ENCODE data around the gene SCNN1A.

Gene SCNN1A

GRCh38 chr12:6335451-6336078 lies 39.8 kb downstream of the SCNN1A start:
- in situ Hi-C loops (cut with MboI; ENCODE audit: low sequenced_read_pairs), result no loop called here

DNA sequence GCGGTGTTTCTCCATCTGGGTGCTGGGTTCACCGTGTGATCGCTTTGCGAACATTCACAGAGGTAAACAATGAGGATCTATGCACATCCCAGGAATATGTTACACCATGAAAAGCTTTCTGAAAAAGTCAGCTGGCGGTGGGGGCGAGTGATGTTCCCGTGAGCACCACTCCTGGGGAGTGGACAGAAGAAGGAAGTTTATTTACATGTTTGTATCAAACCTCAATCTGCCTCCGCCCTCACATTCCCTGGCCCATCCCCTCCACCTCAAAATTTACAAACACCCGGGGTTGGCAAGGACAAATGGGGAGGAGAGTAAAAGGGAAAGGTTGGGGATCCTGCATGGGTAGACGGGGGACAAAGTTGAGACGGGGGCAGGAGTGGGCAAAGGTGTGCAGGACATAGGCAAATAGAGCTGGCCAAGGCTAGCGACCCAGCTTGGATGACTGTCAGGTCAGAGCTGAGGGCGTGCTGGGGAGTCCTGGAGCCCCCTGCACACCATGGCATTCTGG lies 40.4 kb downstream of the SCNN1A start:
- in situ Hi-C loops (cut with MboI; ENCODE audit: low sequenced_read_pairs), result no loop called here

- in situ Hi-C loops (cut with MboI; ENCODE audit: low sequenced_read_pairs), result no loop called here
These were observed 41.0 kb downstream of the SCNN1A start for GRCh38 chr12:6334359-6334758.

- in situ Hi-C loops (cut with MboI; ENCODE audit: low sequenced_read_pairs), result no loop called here
These were observed 41.8 kb downstream of the SCNN1A start for GRCh38 chr12:6333566-6333965.

DNA sequence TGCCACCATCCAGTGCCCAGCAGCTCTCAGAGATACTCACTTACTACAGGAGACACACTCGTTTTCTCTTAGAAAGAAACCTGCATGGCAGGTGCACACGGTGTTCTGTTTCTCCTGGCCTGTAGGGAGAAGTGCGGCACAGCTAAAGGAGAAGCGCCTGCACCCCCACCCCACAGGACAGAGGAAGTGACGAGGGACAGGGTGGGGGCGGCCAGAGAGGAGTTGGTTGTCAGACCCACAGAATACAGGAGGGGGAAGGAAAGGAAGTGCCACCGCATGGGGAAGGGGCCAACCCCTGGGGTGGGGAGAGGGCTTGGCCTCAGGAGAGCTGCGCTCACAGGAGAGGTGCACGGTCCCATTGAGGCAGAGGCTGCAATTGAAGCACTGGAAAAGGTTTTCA lies 42.3 kb downstream of the SCNN1A start:
- in situ Hi-C loops (cut with MboI; ENCODE audit: low sequenced_read_pairs), result no loop called here

GRCh38 chr12:6332459-6332858 lies 42.9 kb downstream of the SCNN1A start:
- in situ Hi-C loops (cut with MboI; ENCODE audit: low sequenced_read_pairs), result no loop called here

- in situ Hi-C loops (cut with MboI; ENCODE audit: low sequenced_read_pairs), result no loop called here
These were observed 44.2 kb downstream of the SCNN1A start for GRCh38 chr12:6330999-6331714.

DNA sequence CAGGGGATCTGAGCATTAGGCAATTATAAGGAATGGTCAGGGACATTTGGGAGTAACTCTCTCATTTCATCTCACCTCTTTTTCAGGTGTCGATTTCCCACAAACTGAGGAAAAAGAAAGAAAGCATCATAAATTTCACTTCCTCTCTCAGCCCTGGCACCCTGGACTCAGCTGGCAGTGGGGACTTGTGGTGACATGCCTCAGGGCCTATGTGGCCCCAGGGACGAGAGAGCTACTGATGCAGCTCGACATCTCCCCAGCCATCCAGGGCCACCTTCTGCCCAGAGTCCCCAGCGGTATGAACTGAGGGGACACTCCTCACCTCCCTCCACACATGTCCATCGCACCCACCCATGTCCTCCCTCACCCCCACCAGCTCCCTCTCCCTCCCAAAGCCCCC lies 45.2 kb downstream of the SCNN1A start:
- in situ Hi-C loops (cut with MboI; ENCODE audit: low sequenced_read_pairs), result no loop called here

DNA sequence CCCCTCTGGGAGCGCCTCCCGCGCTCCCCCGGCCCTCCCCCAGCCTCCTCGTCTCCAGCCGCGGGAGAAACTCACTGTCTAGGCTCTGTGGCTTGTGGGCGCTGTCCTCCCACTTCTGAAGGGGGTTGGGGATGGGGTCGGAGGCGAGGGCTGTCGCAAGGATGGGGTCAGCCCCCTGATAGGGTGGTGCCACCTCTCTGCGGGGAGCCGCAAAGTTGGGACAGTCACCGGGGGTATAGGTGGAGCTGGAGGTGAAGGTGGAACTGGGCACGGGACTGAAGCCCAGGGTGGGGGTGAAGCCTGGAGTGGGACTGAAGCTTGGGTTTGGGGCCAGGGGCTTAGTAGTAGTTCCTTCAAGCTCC lies 45.7 kb downstream of the SCNN1A start:
- in situ Hi-C loops (cut with MboI; ENCODE audit: low sequenced_read_pairs), result no loop called here

DNA sequence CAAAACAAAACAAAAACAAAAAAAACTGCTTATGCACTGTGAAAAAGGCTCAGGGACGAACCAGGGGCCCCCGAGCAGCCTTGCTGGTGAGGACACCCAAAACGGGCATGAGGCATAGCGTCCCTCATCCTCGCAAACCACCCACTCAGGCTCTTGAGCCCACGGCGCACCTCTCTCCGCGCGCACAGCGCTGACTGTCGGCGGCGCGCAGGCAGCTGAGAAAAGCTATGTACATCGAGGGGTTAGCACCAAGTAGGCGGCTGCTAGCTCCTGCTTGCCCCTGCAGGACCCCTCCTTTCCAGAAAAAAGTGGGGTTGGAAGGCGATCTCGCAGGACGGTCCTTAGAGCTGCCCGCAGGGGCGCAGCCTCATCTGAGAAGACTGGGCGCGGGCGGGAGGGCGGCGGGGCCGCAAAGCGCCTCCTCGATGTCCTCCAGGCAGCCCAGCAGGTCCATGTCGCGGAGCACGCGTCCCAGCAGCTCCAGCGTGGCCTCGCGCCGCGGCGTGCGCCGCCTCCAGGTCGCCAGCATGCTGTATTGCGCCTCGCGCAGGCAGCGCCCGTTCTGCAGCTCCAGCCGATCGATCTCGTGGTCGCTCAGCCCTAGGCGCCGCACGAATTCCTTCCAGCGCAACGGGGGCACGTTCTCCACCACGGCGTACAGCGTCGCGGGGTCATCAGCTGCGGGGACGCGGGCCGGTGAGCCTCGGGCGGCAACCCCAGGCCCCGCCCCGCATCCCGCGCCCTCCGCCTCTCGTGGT lies 46.2 kb downstream of the SCNN1A start:
- in situ Hi-C loops (cut with MboI; ENCODE audit: low sequenced_read_pairs), result no loop called here

DNA sequence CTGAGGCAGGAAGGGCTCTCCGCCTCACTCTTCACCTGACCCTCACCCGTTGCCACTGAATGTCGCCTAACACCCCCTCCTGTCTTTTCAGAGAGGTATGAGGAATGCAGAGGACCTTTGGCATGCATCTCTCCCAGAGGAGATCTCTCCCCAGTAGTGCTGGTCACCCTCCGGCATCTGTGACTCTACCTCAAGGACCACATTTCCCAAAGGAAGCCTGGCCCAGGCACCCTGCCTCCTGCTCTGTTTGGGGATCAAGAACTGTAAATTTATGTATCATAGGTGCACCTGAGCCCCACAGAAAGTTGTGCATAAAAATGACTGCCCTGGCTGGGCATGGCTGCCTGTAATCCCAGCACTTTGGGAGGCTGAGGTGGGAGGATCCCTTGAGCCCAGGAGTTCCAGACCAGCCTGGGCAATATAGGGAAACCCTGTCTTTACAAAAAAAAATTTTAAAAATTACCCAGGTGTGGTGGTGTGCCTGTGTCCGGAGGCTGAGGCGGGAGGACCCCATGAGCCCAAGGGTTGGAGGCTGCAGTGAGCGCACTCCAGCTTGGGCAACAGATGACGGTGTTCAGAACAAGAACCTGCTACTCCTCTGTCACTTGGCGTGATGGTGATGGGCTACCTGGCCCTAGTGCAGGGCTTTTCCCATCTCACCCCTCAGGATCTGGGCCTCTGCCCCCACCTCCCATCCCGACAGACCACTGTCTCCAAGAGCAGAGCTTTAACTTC lies 47.2 kb downstream of the SCNN1A start:
- in situ Hi-C loops (cut with MboI; ENCODE audit: low sequenced_read_pairs), result no loop called here

- in situ Hi-C loops (cut with MboI; ENCODE audit: low sequenced_read_pairs), result no loop called here
These were observed 47.9 kb downstream of the SCNN1A start for GRCh38 chr12:6327229-6328041.

DNA sequence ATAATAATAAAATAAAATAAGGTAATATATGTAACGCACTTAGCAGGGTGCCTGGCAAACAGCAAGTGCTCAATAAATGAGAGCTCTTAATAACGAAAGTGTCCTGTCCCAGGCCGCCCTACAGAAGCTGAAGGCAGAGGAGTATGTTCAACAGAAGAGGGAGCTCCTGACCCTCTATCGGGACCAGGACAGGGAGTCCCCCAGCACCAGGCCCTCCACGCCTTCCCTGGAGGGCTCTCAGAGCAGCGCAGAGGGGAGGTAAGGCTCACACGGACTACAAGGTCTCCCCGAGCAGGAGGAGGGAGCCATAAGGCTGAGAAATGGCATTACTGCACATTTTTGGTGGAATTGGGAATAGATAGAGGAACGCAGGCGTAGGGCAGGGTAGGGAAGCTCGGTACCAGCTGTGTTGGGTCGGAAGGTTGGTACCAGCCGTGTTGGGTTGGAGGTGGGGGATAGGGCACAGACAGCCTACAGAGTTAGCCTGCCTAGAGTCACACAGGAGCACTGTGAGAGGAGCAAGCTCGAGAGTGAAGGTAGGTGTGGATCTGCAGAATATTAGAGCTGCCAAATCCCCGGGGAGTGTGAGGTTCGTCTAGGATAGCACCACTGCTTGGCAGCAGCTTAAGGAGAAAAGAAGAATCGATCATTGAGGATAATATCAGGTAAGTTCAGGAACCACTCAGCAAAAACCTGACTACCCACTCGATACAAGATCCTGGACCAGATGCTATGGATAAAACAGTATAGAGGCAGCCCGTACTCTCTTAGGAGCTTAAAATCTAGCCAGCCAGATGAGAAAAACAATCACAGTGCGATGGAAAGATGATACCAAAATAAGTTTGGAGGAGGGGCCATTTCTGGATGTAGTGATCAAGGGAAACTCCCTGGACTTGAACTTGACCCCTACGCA lies 48.8 kb downstream of the SCNN1A start:
- in situ Hi-C loops (cut with MboI; ENCODE audit: low sequenced_read_pairs), result no loop called here

DNA sequence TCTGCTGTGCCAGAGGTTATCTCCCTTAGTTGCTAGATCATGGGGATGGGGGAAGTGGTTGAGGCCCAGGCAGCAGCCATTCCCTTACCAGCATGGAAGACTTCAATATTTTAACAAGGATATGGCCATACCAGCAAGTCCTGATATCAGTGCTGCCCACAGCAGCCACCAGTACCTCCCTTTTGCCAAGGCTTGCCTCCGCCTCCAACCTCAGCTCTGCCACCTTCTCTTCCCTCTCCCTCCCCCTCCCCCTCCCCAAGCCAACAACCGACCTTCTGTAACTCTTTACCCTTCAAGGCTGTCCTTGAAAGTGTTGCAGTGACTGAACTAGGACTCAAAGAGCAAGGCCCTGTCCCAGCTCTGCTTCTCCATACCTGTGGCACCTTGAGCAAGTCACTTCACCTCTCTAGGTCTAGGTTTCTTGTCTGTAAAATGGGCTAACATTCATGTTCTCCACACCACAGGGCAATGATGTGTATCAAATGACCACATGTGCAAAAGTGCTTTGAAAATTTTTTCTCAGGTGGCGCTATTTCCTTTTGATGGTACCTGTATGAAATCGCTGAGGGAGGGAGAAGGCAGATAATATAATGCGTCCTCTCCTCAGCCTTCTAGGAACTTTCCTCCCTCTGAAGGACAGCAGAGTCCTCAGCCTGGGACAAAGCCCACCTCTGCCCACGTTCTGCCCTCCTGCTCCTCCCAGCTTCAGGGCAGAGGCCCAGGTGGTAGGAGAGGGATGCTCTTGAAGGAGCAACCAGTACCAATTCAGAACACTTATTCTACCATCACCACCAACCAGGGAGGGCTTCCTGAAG lies 50.2 kb downstream of the SCNN1A start:
- in situ Hi-C loops (cut with MboI; ENCODE audit: low sequenced_read_pairs), result no loop called here

DNA sequence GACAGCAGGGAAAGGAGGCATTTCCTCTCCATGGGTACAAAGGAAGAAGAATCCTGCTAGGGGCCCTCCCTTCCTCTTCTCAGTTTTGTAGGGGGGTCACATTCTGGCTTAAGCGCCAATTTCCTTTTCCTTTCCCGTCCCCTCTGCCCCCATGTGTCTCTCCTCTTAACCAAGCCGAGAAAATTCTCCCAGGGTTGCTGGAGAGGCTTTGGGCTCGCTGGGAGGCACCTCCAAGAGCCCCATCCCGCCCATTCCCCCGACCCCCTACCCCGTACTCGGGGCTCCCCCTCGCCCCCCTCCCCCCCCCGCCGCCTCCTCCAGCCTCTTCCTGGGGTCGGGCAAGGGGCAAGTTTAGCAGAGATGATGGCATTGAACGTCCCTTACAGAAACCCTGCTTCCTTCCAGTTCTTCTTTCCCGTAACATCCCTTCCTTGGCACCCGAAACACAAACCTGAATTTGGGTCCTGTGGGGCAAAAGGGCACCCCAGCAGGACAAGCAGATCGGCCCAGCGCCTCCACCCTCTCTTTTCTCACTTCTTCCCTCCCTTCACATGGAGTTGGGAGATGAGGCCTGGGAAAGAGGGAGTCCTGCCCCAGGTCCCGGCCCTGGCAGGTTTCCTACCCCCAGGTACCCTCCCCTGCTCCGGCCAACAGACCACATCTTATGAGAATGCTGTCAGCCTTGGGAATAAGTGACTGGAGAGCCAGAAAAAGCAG lies 51.2 kb downstream of the SCNN1A start:
- in situ Hi-C loops (cut with MboI; ENCODE audit: low sequenced_read_pairs), result no loop called here

DNA sequence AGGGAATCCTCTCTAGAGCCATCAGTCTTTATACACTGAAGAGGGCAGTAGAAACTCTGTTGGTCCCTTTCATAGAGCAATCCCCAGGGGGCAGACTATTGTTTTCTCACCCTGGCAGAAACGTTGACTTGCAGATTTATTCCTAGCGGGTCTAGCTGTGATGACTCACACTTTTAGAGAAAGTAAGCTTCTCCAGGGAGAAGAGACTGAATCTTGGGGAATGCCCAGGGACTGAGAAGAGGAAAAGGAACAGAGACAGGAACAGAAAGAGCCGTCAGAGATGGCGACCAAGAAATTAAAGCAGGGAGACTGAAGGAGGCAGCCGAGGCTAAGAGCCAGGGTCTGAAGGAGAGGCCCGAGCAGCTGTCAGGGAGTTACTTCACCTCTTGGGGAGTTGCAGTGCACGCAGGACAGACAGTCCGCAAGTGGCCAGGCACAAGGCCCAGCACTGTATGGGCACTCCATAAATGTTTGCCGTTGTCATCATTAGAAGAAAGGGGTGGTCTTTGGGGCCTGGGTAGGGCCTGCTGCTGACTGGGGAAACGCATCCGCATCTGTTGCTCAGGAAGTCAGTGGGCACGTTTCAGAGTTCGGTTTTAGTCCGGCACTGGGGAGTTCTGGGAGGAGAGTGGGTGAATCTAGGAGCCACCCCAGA lies 51.9 kb downstream of the SCNN1A start:
- in situ Hi-C loops (cut with MboI; ENCODE audit: low sequenced_read_pairs), result no loop called here

DNA sequence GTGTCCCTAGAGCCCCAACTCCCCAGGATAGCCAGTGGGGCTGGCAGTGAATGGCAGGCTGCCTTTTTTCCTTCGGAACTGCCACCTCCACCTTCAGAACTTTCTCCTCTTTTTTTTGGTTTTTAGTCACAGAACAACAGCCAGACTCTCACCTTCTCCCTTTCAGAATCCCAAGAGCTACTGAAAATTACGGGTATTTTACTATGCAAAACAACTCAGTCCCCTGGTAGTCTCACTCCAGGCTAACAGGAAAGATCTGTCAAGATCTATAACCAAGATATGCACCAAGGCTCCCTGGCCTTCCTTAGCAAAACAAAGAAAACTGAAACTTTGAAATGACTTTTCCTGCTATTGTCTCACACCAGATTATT lies 52.4 kb downstream of the SCNN1A start:
- in situ Hi-C loops (cut with MboI; ENCODE audit: low sequenced_read_pairs), result no loop called here
